ENCODE measurements around the gene UBIAD1. TPM values are rescaled to one million over a fixed set of nuclear protein-coding genes. Genes with fewer than 3 reads are reported as not detected.
A peak's percentile ranks its signal among the peaks of the same experiment; 100 is the strongest.

Gene UBIAD1

GRCh38 chr1:11334821-11335220, 61.8 kb downstream of the UBIAD1 start:
- H3K79me2 ChIP-seq (ENCODE audit: control insufficient read depth, insufficient read depth, low read length): no peaks in the 10 kb centered on the region
- H3K4ac ChIP-seq (ENCODE audit: low read depth, low read length): no peak overlapping the region
- no peak overlapping the region for H4K8ac ChIP-seq (ENCODE audit: low read depth, low read length)
- H3K56ac ChIP-seq (ENCODE audit: low read length): no peak overlapping the region
- no peak overlapping the region for H4K5ac ChIP-seq (ENCODE audit: low read length)
- no peak overlapping the region for H3K9ac ChIP-seq (ENCODE audit: low read length)
- H2BK5ac ChIP-seq (ENCODE audit: low read length): no peak overlapping the region
- H3K27me3 ChIP-seq (ENCODE audit: insufficient read depth, low read length, poor library complexity): no peaks in the 10 kb centered on the region
- H3K23ac ChIP-seq (ENCODE audit: low read length): no peak overlapping the region
- H3K27ac ChIP-seq (ENCODE audit: low read depth, low read length): no peak overlapping the region
- H3K36me3 ChIP-seq (ENCODE audit: control insufficient read depth, insufficient read depth, low read length): no peaks in the 10 kb centered on the region
- H3K4me2 ChIP-seq (ENCODE audit: low read length): no peak overlapping the region
- WGBS (ENCODE audit: extremely low coverage, insufficient coverage, low lambda C conversion rate): no CpG with 5 or more reads among the region's 7 CpGs
- H3K79me1 ChIP-seq (ENCODE audit: low read length): no peaks in the 10 kb centered on the region
- no peaks in the 10 kb centered on the region for H3K4me1 ChIP-seq (ENCODE audit: control insufficient read depth, low read depth, low read length)
- DNase-seq: no peak
- no peak overlapping the region for H3K18ac ChIP-seq (ENCODE audit: low read length)
- no peak overlapping the region for H2BK120ac ChIP-seq (ENCODE audit: low read depth, low read length)
- no peak overlapping the region for H3K4me3 ChIP-seq (ENCODE audit: low read length)
- H2BK15ac ChIP-seq (replicated peaks; ENCODE audit: low read depth): no peak overlapping the region
- H2AK5ac ChIP-seq (ENCODE audit: low read length): no peak overlapping the region

- Histone ChIP-seq H2BK5ac (ENCODE audit: low read length) (no peak overlapping the region), H3K4me2 (ENCODE audit: low read length) (no peak overlapping the region), H3K18ac (ENCODE audit: low read length) (no peak overlapping the region), H3K79me2 (ENCODE audit: control insufficient read depth, insufficient read depth, low read length) (no peaks in the 10 kb centered on the region), H2AK5ac (ENCODE audit: low read length) (no peak overlapping the region), H3K4ac (ENCODE audit: low read depth, low read length) (no peak overlapping the region), H2BK120ac (ENCODE audit: low read depth, low read length) (no peak overlapping the region), H3K9ac (ENCODE audit: low read length) (no peak overlapping the region), H3K27me3 (ENCODE audit: insufficient read depth, low read length, poor library complexity) (no peaks in the 10 kb centered on the region), H4K8ac (ENCODE audit: low read depth, low read length) (no peak overlapping the region), H3K56ac (ENCODE audit: low read length) (no peak overlapping the region), H3K27ac (ENCODE audit: low read depth, low read length) (no peak overlapping the region), H3K4me1 (ENCODE audit: control insufficient read depth, low read depth, low read length) (no peaks in the 10 kb centered on the region), H3K4me3 (ENCODE audit: low read length) (no peak overlapping the region), H3K79me1 (ENCODE audit: low read length) (no peaks in the 10 kb centered on the region), H3K23ac (ENCODE audit: low read length) (no peak overlapping the region), H3K36me3 (ENCODE audit: control insufficient read depth, insufficient read depth, low read length) (no peaks in the 10 kb centered on the region), H4K5ac (ENCODE audit: low read length) (no peak overlapping the region), H2BK15ac (replicated peaks; ENCODE audit: low read depth) (no peak overlapping the region)
- no CpG with 5 or more reads among the region's 7 CpGs for whole genome bisulfite sequencing (ENCODE audit: extremely low coverage, insufficient coverage, low lambda C conversion rate)
- DNase-seq: no peak
Observed at GRCh38 chr1:11335417-11336056, 62.5 kb downstream of the UBIAD1 start.

GRCh38 chr1:11337580-11338073, 64.6 kb downstream of the UBIAD1 start:
- no peak overlapping the region for H4K8ac ChIP-seq (ENCODE audit: low read depth, low read length)
- H3K18ac ChIP-seq (ENCODE audit: low read length): no peak overlapping the region
- H4K5ac ChIP-seq (ENCODE audit: low read length): no peak overlapping the region
- H3K9ac ChIP-seq (ENCODE audit: low read length): no peak overlapping the region
- H3K23ac ChIP-seq (ENCODE audit: low read length): no peak overlapping the region
- WGBS (ENCODE audit: extremely low coverage, insufficient coverage, low lambda C conversion rate): no CpG with 5 or more reads among the region's 12 CpGs
- no peak overlapping the region for H3K27ac ChIP-seq (ENCODE audit: low read depth, low read length)
- H3K4ac ChIP-seq (ENCODE audit: low read depth, low read length): no peak overlapping the region
- H2BK15ac ChIP-seq (replicated peaks; ENCODE audit: low read depth): no peak overlapping the region
- H3K4me2 ChIP-seq (ENCODE audit: low read length): no peak overlapping the region
- no peak overlapping the region for H3K4me3 ChIP-seq (ENCODE audit: low read length)
- H3K56ac ChIP-seq (ENCODE audit: low read length): no peak overlapping the region
- H2BK5ac ChIP-seq (ENCODE audit: low read length): no peak overlapping the region
- H2BK120ac ChIP-seq (ENCODE audit: low read depth, low read length): no peak overlapping the region
- H3K4me1 ChIP-seq (ENCODE audit: control insufficient read depth, low read depth, low read length): no peaks in the 10 kb centered on the region
- DNase-seq: peak; percentile 61
- H2AK5ac ChIP-seq (ENCODE audit: low read length): no peak overlapping the region
- H3K79me1 ChIP-seq (ENCODE audit: low read length): no peaks in the 10 kb centered on the region
- no peaks in the 10 kb centered on the region for H3K27me3 ChIP-seq (ENCODE audit: insufficient read depth, low read length, poor library complexity)
- no peaks in the 10 kb centered on the region for H3K79me2 ChIP-seq (ENCODE audit: control insufficient read depth, insufficient read depth, low read length)
- H3K36me3 ChIP-seq (ENCODE audit: control insufficient read depth, insufficient read depth, low read length): no peaks in the 10 kb centered on the region

Small RNAs within 50 kb of the gene (small RNA-seq; reads per million reads assigned to genes)
- not detected for gene RNU6-291P (ENCODE audit: insufficient read depth)
- not detected for gene RPL39P6 (ENCODE audit: insufficient read depth)

Data from mesendoderm (in vitro differentiated cells).